HepG2 (cell line): Measurements from ENCODE around the gene ACSL4. TPM values are rescaled to one million over a fixed set of nuclear protein-coding genes. Genes with fewer than 3 reads are reported as not detected.

Experiments
- CENPX ChIP-seq: sonication (generic); formaldehyde crosslinking; IDR thresholded peaks from 2 replicates; pipeline ENCODE4 v1.9.0; 2021; ENCODE audit warnings: mild to moderate bottlenecking, missing genetic modification reagents, moderate library complexity
- GABPB1 ChIP-seq: IDR thresholded peaks from 2 replicates; pipeline ENCODE4 v1.6.1; 2016; ENCODE audit warnings: mild to moderate bottlenecking, missing genetic modification reagents, moderate library complexity, missing compliant biosample characterization
- GATA4 ChIP-seq: sonication (generic); IDR thresholded peaks from 2 replicates; pipeline ENCODE4 v1.6.1; 2016; ENCODE audit warnings: antibody characterized with exemption, low read depth, borderline replicate concordance
- GPN1 ChIP-seq: sonication (generic); formaldehyde crosslinking; IDR thresholded peaks from 2 replicates; pipeline ENCODE4 v1.5.1; 2020; ENCODE audit warnings: missing genetic modification reagents, borderline replicate concordance
- HMGXB4 ChIP-seq, 2 experiments: sonication (generic) in 1 of 2; formaldehyde crosslinking in 1 of 2; IDR thresholded peaks; 2 replicates each; pipeline versions ENCODE4 v1.4.0 to v1.6.1; 2018 to 2020; ENCODE audit warnings: missing genetic modification reagents in 2 of 2, borderline replicate concordance in 1 of 2, low read depth in 1 of 2, mild to moderate bottlenecking in 1 of 2, missing biosample characterization in 1 of 2
- MZF1 ChIP-seq: sonication (generic); formaldehyde crosslinking; IDR thresholded peaks from 2 replicates; pipeline ENCODE4 v1.8.1; 2023; ENCODE audit warnings: mild to moderate bottlenecking, missing genetic modification reagents, borderline replicate concordance
- NCOA2 ChIP-seq: sonication (generic); formaldehyde crosslinking; IDR thresholded peaks from 2 replicates; pipeline ENCODE4 v1.8.0; 2022; ENCODE audit warnings: inconsistent platforms
- PITX1 ChIP-seq: sonication (generic); formaldehyde crosslinking; IDR thresholded peaks from 2 replicates; pipeline ENCODE4 v1.5.1; 2020; ENCODE audit warnings: mild to moderate bottlenecking, missing genetic modification reagents
- RARA ChIP-seq: IDR thresholded peaks from 2 replicates; pipeline ENCODE4 v1.6.1; 2016; ENCODE audit warnings: missing genetic modification reagents, missing compliant biosample characterization
- SP1 ChIP-seq, 2 experiments: fragments of 450-650 bp in 1 of 2; sonication (generic) in 1 of 2; formaldehyde crosslinking in 1 of 2; IDR thresholded peaks; 2 replicates each; pipeline versions ENCODE4 v1.4.0 to v1.6.1; 2016 to 2020; ENCODE audit warnings: missing genetic modification reagents in 1 of 2
- ZBTB20 ChIP-seq: sonication (generic); formaldehyde crosslinking; IDR thresholded peaks from 2 replicates; pipeline ENCODE4 v1.8.1; 2023; ENCODE audit warnings: missing genetic modification reagents, low read depth, mild to moderate bottlenecking, borderline replicate concordance
- ZBTB38 ChIP-seq: sonication (generic); formaldehyde crosslinking; IDR thresholded peaks from 2 replicates; pipeline ENCODE4 v1.5.1; 2020; ENCODE audit warnings: mild to moderate bottlenecking, missing genetic modification reagents
- ZC3H13 ChIP-seq: sonication (generic); formaldehyde crosslinking; IDR thresholded peaks from 2 replicates; pipeline ENCODE4 v1.8.1; 2023; ENCODE audit warnings: mild to moderate bottlenecking, missing genetic modification reagents, moderate library complexity
- ZMYM2 ChIP-seq: sonication (generic); formaldehyde crosslinking; IDR thresholded peaks from 2 replicates; pipeline ENCODE4 v1.8.0; 2022; ENCODE audit warnings: mild to moderate bottlenecking, missing genetic modification reagents
- ZNF34 ChIP-seq: sonication (generic); formaldehyde crosslinking; IDR thresholded peaks from 2 replicates; pipeline ENCODE4 v1.4.0; 2020; ENCODE audit warnings: mild to moderate bottlenecking, missing genetic modification reagents, borderline replicate concordance
- ZNF543 ChIP-seq: sonication (generic); formaldehyde crosslinking; IDR thresholded peaks from 2 replicates; pipeline ENCODE4 v1.4.0; 2020; ENCODE audit warnings: mild to moderate bottlenecking, missing genetic modification reagents
- ZNF678 ChIP-seq: sonication (generic); formaldehyde crosslinking; IDR thresholded peaks from 2 replicates; pipeline ENCODE4 v1.4.0; 2020; ENCODE audit warnings: mild to moderate bottlenecking, missing genetic modification reagents
- ZNF691 ChIP-seq: sonication (generic); formaldehyde crosslinking; IDR thresholded peaks from 2 replicates; pipeline ENCODE4 v1.4.0; 2020; ENCODE audit warnings: missing genetic modification reagents, low read depth, mild to moderate bottlenecking, borderline replicate concordance
- ZNF770 ChIP-seq: sonication (generic); formaldehyde crosslinking; IDR thresholded peaks from 2 replicates; pipeline ENCODE4 v1.5.0; 2020; ENCODE audit warnings: mild to moderate bottlenecking, missing genetic modification reagents
- polyA plus RNA-seq, 8 experiments: library from polyadenylated mRNA; depleted of rRNA in 3 of 8; stranded (reverse) in 7 of 8; unstranded in 1 of 8; fragments of >200 nt; fragmentation: Illumina TruSeq in 4 of 8; extraction: Trizol in 4 of 8; gene quantifications; 2 replicates each; pipeline versions ENCODE4 v1.2.1 to v1.2.3, GENCODE V29; 2011 to 2016; ENCODE audit warnings: low read depth in 4 of 8, missing spikeins in 1 of 8, mixed read lengths in 1 of 8; ENCODE audit not compliant: insufficient read depth in 1 of 8
- total RNA-seq, 5 experiments: library from RNA; depleted of rRNA; stranded (reverse); fragments of >200 nt; fragmentation: Illumina TruSeq; extraction: Trizol; gene quantifications; 2 replicates each; pipeline ENCODE4 v1.2.3, GENCODE V29; 2016; ENCODE audit warnings: low read depth in 1 of 5
- TF ChIP-seq, protein P1 (sequence below): sonication (generic); formaldehyde crosslinking; IDR thresholded peaks from 2 replicates; pipeline ENCODE4 v1.4.0; 2020; ENCODE audit warnings: missing genetic modification reagents

ACSL4 gene
- total and polyA plus RNA-seq, 2 of the 13 experiments (the other 11 are each of a cell fraction or from before 2014, with no cell fraction given) = 207 to 316 TPM

DNA sequence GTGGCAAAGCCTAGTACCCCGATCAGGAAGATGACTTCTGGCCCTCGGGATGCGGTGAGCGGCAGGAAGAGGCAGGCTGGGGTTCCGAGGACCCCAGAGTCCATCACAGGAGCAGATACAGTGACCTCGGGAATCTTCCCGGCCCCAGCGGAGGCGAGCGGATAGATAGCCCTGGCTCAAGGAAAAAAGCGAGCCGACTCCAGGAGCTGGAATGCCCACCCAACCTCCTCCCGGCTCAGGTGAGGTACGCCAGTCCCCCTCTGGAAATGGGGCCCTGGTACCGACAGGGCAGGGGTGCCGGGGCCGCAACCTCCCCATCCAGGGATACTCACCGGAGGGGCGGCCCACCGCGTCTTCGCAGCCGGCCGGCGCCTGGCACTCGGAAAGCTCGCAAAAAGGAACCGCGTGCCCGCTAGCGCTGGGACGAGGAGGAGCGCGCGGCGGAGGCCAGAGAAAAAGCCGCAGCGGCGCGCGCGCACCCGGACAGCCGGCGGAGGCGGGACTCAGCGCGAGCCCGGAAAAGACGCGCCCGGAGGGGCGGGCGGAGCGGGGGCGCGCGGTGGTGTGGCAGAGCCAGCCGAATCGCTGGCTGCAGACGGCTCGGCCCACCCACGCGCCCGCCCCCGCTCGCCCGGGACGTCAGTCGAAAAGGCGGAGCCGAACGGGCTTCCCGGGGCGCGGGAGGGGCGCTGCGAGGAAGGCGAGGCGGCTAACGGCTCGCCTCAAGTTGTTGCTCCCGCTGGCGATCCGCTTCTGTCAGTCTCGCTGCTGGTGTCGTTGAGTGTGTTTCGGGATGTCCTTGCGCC, at the start of gene ACSL4 (continued):
- TF ChIP-seq HMGXB4 (CRISPR knock-in tag; IDR thresholded peaks at IDR 0.05; ENCODE audit: borderline replicate concordance in 1 of 2, low read depth in 1 of 2) (peak in 1 of 2 experiments; percentile 42; a peak in 1 of 4 replicates), PITX1 (CRISPR knock-in tag) (0 out of 2 replicates have a peak, but pooled peaks have one; percentile 16), ZC3H13 (CRISPR knock-in tag) (0 out of 2 replicates have a peak, but pooled peaks have one; percentile 26), ZNF691 (0 out of 2 replicates have a peak, but pooled peaks have one; percentile 60), ZNF770 (no peak), SP1 (IDR thresholded peaks at IDR 0.05) (no peak), SP1 (CRISPR knock-in tag; IDR thresholded peaks at IDR 0.05) (peak; percentile 15; the same call in 1 of the 2 replicates), ZNF34 (CRISPR knock-in tag) (no peak), ZBTB38 (peak; percentile 58; the same call in 1 of the 2 replicates), ZNF543 (CRISPR knock-in tag) (0 out of 2 replicates have a peak, but pooled peaks have one; percentile 62), ZNF678 (CRISPR knock-in tag) (peak; percentile 67; the same call in 1 of the 2 replicates), ZMYM2 (CRISPR knock-in tag) (no peak), GATA4 (no peak), GABPB1 (CRISPR knock-in tag) (peak; percentile 69), NCOA2 (no peak), MZF1 (CRISPR knock-in tag) (no peak), GPN1 (no peak), ZBTB20 (CRISPR knock-in tag) (0 out of 2 replicates have a peak, but pooled peaks have one; percentile 23), RARA (CRISPR knock-in tag) (peak; percentile 24; the same call in 1 of the 2 replicates), CENPX (no peak)
- TF ChIP-seq, protein P1, sequence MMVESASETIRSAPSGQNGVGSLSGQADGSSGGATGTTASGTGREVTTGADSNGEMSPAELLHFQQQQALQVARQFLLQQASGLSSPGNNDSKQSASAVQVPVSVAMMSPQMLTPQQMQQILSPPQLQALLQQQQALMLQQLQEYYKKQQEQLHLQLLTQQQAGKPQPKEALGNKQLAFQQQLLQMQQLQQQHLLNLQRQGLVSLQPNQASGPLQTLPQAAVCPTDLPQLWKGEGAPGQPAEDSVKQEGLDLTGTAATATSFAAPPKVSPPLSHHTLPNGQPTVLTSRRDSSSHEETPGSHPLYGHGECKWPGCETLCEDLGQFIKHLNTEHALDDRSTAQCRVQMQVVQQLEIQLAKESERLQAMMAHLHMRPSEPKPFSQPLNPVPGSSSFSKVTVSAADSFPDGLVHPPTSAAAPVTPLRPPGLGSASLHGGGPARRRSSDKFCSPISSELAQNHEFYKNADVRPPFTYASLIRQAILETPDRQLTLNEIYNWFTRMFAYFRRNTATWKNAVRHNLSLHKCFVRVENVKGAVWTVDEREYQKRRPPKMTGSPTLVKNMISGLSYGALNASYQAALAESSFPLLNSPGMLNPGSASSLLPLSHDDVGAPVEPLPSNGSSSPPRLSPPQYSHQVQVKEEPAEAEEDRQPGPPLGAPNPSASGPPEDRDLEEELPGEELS = 0 out of 2 replicates have a peak, but pooled peaks have one; percentile 9
